Measurements from ENCODE around the gene NT5C3B.
"Not testable (repeated sequence)": the region's sequence is repeated elsewhere in the genome, so short reads cannot be mapped to it uniquely, and the experiment has no call there.

NT5C3B gene

DNA sequence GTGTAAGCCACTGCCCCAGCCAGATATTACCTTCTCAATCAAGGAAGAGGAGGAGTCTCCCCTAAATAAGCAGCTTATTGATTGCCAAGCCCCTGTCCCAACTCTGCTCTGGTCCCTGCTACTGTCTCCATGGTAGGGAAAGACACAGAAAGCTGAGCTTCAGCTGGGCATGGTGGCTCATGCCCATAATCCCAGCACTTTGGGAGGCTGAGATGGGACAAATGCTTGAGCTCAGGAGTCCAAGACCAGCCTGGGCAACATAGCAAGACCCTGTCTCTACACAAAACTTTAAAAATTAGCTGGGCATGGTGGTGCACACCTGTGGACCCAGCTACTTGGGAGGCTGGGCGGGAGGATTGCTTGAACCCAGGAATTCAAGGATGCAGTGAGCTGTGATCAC is 56.1 kb downstream of the NT5C3B start:
- no peak for DNase-seq

DNA sequence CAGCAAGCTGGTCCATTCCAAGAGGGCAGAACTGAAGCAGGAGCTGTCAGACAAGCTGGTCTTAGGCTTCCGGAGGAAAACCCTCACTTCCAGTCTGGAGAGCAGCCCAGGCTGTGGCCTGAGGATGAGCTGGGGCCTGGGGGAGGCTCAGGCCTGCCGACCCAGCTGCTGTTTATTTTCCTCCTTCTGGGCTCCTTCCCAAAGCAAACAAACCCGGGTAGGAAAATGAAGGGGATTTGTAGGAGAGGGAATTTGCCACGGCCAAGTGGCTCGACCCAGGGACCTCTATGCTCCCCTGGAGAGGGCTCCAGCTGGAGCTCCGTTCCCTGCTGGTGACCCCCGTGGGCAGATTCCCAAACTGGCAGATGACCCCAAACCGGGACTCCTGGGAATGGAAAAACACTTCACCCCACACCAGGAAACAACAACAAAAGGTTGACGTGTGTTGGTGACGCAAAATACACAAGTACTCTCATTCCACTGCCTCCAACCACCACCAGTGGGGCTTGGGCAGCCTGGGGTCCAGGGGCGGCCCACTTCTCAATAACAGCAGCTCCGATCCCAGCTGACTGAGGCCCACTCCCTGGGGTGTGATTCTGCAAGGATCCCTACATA is 58.4 kb downstream of the NT5C3B start:
- DNase-seq = no peak

DNA sequence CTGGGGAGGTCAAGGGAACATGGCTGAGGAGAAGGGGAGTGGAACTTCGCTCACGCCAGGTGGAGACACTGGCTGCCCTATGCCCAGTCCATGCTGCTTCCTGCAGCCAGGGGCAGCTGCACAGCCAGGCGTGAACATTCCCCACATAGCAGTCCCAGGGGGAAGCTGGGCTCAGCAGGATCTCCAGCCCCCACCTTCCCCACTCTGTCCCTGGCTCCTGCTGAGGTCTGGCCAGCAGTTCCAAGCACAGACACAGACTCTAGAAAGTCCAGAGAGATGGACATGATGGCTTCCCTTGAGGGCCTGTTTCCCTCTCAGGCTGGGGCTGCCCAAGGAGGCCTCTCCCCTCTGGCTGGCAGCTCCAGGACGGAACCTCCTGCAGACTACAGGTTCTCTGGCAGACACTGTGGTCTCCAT is 58.9 kb downstream of the NT5C3B start:
- no peak for DNase-seq

DNA sequence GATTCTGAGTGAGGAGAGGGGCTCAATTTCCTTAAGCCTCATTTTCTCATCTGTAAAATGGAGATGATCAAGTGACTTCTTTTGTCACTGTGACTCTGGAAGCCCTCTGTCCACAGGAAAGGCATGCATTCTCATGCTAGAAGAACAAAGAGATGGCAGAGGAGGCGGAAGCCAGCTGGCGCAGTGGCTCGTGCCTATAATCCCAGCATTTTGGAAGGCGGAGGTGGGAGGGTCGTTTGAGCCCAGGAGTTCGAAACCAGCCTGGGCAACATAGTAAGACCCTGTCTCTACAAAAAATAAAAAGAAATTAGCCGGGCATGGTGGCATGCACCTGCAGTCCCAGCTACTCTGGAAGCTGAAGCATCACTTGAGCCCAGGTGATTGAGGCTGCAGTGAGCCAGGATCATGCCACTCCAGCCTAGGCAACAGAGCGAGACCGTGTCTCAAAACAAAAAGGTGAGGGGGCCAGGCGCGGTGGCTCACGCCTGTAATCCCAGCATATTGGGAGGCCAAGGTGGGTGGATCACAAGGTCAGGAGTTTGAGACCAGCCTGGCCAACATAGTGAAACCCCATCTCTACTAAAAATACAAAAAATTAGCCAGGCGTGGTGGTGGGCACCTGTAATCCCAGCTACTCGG is 59.7 kb downstream of the NT5C3B start:
- not testable (repeated sequence) for DNase-seq

DNA sequence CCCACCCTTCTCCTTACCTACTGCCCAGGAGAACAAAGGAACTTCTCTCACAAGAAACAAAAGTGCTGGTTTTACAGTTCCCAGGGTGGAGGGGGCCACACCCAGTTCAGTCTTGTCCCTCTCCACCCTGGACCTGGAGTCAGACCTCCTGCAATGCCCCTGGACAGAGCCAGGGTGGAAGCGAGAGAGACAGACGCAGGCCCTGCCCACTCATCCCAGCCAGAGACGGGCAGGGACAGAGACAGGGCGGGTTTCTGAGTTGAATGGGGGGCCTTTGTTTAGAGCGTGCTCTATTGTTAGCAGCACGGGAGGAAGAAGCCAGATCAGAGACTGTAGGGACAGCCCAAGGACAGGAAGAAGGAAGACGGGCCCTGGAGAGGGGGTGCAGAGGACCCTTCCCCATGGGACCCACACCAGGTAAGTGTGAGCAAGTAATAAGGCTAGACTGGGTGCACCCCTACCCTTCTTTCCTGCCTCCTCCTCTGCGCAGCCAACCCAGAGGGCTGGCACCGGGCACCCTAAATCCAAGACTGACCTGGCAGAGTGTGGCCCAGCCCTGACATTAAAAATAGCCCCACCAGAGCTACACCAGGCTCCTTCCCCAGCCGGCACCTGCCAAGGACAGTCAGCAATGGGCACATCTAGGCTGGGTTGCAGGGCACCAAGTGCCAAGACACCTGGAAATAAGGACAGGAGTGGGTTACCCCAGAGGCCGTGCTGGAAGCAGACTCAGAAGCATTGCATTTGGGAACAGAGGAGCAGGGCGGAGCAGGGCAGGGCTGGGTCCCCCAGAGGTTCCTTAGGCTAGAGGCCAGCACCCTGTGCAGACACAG is 60.4 kb downstream of the NT5C3B start:
- no peak for DNase-seq

Measured in SIG-M5 (cell line).